ENCODE results near the gene MBOAT2.
"Not testable (repeated sequence)": the region's sequence is repeated elsewhere in the genome, so short reads cannot be mapped to it uniquely, and the experiment has no call there.

Gene MBOAT2

DNA sequence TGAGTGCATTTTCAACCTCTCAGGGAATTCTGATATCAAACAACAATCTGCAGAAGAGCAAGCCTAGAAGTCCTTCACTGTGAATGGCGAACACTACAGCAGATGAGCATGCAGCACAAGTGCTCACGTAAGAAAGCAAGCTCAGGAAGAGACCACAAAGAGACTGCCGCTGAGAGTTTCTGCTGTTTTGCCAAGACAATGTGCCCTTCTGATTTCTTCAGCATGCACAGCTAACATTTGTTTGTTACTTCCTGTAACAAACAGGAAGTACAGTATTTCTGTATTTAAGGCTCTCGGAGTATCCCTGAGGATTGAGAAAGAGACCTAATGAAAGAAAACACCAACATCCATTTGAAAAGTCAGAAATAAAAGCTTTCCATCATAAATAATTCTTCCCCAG lies 45.9 kb downstream of the MBOAT2 start:
- DNase-seq (ENCODE audit: low spot score) = no peak

DNA sequence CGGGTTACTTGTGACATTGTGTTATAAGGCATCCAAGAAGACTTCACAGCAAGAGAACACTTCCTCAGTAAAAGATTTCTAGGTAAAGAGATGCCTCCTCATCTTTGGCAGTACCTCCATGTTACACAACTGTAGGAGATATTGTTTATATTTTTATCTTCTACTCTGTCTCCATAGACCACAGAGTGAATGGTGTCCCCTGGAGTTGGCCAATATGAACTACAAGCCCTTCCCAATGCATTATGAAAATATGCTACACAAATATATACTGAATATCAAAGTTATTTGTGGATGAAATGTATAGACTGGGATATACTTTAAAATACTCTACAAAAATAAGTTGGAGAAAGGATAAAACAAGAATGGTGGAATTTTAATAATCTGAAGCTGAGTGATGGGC lies 46.7 kb downstream of the MBOAT2 start:
- DNase-seq (ENCODE audit: low spot score) = no peak

DNA sequence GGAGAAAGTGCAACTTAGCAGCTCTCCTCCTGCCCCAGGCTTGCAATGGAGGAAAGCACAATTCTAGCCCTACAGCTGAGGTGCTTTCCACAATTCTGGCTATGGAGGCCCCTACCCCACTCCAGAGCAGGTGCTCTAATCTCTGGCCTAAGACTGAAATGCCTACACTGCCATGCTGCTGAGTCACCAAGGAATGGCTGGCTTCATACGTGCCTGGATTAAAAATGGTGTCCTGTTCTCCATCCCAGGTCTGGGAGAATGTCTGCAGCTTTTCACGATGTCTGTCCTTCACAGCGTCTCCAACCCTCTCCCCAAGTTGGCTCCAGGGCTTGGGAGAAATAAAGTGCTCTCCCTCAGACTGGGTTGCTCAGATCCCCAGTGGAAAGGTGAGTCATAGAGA lies 48.5 kb downstream of the MBOAT2 start:
- DNase-seq (ENCODE audit: low spot score) = no peak

DNA sequence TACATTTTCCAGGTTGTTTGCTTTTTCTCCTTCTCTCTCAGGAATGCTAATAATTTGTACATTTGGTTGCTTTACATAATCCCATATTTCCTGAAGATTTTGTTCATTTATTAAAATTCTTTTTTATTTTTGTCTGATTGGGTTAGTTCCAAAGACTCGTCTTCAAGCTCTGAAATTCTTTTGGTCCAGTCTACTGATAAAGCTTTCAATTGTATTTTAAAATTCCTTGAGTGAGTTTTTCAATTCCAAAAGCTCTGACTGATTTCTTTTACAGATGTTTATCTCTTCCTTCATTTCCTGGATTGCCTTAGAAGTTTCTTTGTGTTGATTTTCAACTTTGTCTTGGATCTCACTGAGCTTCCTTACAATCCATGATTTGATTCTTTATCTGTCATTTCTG lies 50.0 kb downstream of the MBOAT2 start:
- DNase-seq (ENCODE audit: low spot score) = no peak

DNA sequence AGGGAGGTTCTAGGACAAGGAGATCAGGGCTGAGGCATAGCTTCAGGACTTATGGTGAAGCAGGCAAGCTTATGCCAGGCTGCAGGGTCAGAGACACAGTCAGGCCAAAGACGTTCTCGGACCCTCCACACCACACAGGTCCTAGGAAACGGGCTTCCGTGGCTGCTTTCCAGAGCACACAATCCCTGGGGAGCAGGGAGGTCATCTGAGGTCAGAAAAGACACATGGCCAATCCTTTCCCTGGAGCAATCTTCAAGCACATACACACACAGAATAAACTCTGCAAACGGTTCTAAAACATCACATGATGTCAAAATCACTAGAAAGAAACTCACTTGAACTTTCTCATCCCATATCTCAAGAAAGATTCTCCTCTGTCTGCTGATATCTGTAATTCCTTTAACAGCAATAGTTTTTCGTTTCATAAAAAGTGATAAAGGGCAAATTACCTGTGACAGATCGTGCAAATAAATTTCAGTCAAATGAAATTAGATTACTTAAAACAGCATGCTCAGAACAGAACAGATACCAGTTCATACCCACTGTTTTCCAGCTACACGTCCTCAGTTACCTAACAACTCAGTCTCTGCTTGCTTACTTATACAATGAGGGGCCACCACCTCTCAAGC lies 63.9 kb downstream of the MBOAT2 start:
- DNase-seq (ENCODE audit: low spot score) = no peak

DNA sequence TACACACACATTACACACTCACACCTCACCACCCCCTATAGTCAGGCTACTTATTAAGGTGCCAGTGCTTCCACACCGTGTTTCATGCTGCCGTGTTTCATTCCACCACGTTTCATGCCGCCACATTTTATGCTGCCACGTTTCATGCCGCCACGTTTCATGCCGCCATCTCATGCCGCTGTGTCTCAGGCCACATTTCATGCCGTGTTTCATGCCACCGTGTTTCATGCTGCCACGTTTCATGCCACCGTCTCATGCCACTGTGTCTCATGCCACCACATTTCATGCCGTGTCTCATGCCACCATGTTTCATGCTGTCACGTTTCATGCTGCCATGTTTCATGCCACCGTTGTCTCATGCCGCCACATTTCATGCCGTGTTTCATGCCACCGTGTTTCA lies 65.1 kb downstream of the MBOAT2 start:
- DNase-seq (ENCODE audit: low spot score) = no peak

DNA sequence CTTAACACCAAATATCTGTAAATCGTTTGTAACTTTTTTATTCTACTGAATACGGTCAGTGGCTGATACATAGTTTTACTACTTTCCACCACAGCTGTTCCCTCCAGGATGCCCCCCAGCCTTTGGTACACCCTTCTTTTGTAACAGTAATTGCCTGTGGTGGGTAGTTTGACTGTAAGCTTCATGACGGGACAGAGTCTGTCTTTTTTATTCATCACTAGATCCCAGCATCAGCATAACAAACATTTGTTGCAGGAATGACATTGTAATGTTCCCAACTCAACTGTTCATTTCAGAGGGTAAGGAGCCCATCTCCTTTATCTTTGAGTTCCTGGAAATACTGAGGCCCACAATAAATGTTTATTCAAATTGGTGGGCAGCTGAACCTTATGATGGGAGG lies 67.5 kb downstream of the MBOAT2 start:
- no peak for DNase-seq (ENCODE audit: low spot score)

DNA sequence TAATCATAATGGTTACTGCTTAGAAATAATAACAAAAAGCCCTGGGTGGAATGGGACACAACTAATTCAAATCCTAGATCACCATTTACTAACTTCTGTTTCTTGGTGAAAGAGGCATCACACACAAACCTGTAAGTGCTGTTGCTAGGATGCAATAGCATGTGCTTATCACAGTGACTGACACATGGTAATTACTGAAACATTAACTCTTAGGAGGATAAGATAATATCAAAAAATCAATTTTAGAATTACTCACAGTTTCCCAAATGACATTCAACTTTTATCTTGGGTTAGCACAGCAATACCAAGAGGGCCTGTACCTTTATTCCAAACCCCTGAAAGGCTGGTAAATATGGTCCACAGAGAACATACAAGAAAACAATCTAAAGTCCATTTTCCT lies 69.1 kb downstream of the MBOAT2 start:
- DNase-seq (ENCODE audit: low spot score) = no peak

DNA sequence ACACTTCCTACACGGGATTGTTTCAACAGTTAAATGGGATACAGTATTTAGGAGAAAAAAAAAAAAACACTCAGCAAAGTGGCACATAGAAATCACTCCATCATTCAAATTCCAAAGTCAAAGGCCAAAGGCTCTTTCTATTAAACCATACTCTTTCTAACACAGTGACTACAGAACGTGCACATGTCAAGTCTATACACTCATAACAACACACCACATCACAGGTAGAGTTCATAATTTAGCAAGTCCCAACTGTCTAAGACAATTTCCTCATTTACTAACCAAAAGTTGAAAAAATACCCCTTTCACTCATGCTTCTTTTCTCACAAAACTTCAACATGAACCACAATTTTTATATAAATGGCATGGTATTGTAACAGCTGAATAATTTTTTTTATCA lies 70.8 kb downstream of the MBOAT2 start:
- no peak for DNase-seq (ENCODE audit: low spot score)

DNA sequence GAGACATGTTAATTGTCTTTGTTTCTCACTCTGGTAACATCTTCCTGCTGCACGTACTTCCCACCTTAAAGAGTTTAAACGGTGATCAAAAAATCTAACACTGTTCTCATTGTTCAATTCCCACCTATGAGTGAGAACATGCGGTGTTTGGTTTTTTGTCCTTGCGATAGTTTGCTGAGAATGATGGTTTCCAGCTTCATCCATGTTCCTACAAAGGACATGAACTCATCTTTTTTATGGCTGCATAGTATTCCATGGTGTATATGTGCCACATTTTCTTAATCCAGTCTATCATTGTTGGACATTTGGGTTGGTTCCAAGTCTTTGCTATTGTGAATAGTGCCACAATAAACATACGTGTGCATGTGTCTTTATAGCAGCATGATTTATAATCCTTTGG lies 73.3 kb downstream of the MBOAT2 start:
- not testable (repeated sequence) for DNase-seq (ENCODE audit: low spot score)

DNA sequence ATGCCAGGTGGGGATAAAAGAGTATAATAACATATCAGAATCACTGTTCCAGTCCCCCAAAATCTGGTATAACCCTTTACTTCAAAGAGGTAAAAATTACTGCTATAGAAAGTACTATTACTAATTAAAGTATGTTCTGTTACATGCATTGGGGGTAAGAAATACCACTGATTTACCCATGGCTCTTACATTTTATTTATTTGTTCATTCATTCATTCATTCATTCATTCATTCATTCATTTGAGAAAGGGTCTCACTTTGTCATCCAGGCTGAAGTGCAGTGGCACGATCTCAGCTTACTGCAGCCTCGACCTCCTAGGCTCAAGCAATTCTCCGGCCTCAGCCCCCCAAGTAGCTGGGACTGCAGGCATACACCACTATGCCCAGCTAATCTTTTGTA lies 74.4 kb downstream of the MBOAT2 start:
- no peak for DNase-seq (ENCODE audit: low spot score)

DNA sequence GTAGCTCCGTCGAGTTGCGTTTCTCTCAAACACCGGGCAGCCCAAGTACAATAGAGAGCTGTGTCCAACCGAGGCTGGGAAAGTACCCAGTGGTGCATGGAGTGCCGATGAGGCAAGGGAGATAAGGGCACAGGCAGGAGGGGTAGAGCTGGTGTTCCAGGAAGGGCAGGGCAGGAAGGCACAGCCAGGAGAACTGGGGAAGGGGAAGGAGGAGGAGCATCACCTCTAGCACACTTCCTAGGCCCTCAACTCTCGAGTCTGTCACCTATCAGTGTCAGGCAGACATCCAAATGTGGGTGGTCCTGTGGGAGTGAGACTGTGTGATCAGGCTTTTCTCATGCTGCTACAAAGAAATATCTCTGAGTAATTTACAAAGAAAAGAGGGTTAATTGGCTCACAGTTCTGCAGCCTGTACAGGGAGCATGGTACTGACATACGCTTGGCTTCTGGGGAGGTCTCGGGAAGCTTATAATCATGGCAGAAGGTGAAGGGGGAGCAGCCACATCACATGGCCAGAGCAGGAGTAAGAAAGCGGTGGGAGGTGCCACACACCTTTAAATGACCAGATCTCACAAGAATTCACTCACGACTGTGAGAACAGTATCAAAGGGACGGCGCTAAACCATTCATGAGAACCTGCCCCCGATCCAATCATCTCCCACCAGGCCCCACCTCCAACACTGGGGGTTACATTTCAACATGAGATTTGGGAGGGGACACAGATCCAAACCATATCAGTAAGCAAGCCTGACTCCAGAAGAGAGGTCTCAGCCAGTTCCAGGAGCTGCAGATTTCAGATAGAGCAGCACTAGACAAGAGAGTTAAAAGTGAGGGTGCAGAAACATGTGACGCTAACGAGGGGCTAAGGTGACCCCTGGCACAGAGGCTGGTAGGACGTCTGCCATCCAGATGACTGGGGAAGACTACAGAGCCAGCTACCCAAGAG lies 75.7 kb downstream of the MBOAT2 start:
- no peak for DNase-seq (ENCODE audit: low spot score)

DNA sequence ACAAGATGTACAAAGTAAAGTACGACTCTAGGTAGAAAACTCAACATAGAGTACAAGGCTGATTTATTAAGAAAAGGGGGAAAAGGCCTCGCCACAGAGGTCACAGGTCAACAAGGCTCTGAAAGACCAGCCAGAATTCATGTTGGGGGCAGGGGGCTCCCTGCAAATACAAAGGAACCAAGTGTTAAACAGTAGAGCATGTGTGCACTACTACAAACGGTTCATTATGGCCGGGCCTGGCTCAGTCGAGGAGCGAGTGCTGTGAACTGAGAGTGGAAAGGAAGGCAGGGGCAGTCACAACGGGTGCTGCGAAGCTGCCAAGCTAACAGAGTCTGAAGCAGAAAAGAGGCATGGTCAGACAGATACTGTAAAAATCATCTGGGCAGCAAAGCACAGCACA lies 77.1 kb downstream of the MBOAT2 start:
- no peak for DNase-seq (ENCODE audit: low spot score)

DNA sequence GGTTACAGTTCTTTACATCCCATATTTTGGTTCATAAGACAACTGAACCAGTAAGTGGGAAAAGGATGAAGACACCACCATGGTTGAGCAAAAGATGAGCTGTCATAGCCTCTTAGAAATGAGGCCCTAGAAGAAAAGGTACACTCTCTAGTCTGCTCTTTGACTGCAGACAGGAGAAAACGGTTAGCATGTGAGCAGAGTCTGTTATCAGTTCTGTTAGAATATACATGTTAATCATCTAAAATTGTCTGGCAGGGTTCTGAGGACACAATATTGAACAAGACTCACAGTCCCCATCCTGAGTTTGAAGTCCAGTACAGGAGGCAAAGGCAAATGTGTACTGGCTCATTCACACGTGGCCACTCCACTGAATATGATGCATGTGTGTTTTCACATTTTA lies 78.1 kb downstream of the MBOAT2 start:
- DNase-seq (ENCODE audit: low spot score) = no peak

DNA sequence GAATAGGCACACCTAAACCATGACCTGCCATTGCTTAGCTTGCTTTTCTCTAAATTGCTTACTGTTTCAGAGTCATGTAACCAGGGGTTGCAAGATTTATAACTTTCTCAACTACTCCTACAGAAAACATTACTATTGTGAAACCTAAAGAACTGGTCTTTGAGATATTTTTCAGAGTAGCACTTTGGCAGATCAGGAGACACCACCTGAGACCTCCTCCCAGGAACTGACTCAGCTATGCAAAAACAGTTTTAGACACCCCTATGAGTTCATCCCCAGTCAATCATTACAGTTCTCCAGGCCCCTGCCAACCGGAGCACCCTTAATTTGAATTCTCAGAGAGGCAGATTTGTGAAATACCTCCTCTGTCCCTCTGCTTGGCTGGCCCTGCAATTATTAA lies 80.3 kb downstream of the MBOAT2 start:
- no peak for DNase-seq (ENCODE audit: low spot score)

DNA sequence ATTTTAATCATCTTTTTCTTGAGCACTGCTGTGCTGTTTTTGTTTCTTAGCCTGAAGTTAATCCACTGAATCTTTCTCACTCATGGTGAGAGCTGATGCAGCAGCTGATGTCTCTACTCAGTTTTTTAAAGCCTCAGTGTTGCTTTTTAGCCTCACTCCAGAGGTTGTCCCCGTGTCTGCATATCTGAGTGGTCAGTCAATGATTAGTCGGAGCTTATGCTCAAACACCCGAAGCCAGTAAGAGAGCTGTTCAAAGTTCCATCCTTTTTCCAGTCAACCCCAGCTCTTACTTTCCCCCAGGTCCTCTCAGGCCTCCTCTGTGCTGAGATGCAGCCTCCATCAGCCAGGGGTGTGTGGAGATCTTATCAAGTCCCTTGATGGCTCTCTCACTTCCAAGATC lies 81.1 kb downstream of the MBOAT2 start:
- no peak for DNase-seq (ENCODE audit: low spot score)

DNA sequence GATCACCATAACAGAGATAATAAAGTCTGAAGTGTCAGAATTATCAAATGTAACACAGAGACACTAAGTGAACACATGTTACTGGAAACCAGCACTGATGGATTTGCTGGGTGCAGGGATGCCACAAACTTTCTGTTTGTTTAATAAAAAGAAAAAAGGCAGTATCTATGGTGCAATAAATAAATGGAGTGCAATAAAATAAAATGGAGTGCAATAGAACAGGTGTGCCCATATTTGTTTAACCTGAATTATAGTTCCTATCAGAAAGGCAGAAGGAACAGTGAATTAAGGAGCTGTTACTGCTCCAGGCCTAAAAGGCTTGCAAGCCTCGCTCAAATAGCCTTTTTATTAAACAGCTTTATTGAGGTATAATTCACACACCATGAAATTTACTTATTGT lies 85.1 kb downstream of the MBOAT2 start:
- no peak for DNase-seq (ENCODE audit: low spot score)

DNA sequence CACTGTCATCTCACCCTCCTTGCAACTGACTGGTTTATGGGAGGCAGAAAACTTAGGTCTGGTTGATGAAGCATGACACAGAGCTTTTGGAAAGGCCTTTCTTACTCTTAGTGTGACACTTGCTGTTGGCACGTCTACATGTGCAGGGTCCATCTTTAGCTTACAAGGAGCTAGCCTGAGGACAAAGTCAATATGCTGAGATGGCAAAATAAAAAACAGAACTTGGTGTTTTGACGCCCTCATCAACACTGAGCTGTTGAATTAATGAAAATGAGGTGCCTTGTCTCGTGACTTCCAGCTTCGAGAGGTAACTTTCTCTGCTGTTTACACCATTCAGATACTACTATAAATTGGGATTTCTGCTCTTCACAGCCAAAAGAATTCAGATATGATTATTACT lies 87.5 kb downstream of the MBOAT2 start:
- no peak for DNase-seq (ENCODE audit: low spot score)

DNA sequence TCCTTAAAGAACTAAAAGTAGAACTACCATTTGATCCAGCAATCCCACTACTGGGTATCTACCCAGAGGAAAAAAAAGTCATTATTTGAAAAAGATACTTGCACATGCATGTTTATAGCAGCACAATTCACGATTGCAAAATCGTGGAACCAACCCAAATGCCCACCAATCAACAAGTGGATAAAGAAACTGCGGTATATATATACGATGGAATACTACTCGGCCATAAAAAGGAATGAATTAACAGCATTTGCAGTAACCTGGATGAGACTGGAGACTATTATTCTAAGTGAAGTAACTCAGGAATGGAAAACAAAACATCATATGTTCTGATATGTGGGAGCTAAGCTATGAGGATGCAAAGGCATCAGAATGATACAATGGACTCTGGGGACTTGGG lies 89.7 kb downstream of the MBOAT2 start:
- not testable (repeated sequence) for DNase-seq (ENCODE audit: low spot score)

DNA sequence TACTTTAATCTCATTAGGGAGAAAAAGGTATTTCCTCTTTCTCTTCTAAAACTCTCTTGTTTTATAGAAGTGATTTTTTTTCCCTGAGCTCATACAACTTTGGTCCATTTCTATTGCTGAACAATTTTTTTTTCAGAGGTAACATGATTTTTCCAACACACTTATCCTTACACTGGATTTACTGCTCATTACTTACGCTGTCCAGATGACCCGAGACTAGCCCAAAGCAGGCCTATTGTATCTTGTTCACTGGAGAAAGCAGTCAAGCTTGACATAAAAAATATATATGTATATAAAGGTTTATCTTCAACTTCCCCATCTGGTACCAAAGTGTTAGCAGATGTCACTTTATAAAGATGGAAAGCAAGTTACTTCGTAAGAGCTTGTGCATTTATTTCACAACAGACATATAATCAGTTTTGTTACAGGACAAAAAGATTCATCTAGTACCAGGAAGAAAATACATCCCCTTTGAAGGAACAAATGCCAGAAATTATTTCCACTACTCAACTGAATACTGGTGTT lies 95.7 kb downstream of the MBOAT2 start:
- no peak for DNase-seq (ENCODE audit: low spot score)

DNA sequence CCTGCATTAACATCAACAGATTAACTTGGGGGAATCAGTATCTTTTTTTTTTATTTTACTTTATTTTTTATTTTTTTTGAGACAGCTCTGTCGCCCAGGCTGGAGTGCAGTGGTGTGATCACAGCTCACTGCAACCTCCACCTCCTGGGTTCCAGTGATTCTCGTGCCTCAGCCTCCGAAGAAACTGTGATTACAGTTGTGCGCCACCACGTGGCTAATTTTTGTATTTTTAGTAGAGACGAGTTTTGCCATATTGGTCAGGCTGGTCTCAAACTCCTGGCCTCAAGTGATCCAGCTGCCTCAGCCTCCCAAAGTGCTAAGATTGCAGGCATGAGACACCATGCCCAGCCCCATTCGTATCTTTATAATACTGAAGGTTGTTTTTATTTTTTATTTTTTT lies 99.6 kb downstream of the MBOAT2 start:
- DNase-seq (ENCODE audit: low spot score) = not testable (repeated sequence)

DNA sequence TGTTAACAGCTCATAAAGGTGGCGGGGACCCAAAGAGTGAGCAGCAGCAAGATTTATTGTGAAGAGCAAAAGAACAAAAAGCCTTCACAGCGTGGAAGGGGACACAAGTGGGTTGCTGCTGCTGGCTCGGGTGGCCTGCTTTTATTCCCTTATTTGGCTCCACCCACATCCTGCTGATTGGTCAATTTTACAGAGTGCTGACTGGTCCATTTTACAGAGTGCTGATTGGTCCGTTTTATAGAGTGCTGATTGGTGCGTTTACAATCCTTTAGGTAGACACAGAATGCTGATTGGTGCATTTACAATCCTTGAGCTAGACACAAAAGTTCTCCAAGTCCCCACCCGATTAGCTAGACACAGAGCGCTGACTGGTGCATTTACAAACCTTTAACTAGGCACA lies 100.7 kb downstream of the MBOAT2 start:
- DNase-seq (ENCODE audit: low spot score) = not testable (repeated sequence)

DNA sequence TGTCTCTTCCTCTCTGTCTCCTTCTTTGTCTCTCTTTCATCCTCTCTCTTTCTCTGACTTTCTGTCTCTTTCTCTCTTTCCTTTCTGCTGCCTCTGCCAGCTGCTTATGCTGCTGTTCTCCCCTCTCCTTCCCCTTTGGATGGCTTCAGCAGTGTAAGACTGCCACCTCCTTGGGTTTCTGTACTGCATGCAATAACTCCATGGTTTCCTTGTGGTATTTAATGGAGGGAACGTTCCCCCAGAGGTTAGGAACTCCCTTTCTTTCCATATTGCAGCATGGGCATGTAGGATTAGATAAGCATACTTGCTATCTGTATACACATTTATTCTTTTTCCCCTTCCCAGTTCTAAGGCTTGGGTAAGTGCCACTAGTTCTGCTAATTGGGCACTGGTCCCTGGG lies 106.3 kb downstream of the MBOAT2 start:
- DNase-seq (ENCODE audit: low spot score) = not testable (repeated sequence)

Measured in HuH-7.5 (cell line).